Stimulated activated CD4-positive, alpha-beta T cell treated with anti-CD3 and anti-CD28 coated beads, TNF-alpha, amount 100 ng/mL, for 4 hours (primary cell): ENCODE data around the gene TOX3.

Source experiments
- DNase-seq, 3 experiments: peaks; one replicate each; pipeline ENCODE4 v3.0.0-alpha.2; 2020; ENCODE audit warnings: low read depth in 3 of 3

Gene TOX3

DNA sequence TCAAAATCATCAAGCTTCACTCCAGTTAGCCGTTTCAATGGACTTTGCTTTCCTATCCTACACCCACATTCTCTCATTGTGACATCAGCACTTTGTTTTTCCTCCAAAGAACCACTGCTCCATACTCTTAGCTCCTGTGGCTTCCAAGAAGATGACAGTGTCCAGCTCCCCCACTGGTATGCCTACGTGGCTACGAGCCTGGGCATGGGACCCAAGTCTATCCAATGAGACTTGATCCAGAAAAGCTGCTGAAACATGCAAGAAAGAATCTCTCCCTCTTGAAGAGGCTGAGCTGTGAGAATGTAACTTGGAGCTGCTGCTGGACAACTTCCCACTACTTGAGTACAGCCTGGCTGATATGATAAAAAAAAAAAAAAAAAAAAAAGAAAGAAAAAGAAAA is 9.4 kb downstream of the TOX3 start:
- no peak for DNase-seq

DNA sequence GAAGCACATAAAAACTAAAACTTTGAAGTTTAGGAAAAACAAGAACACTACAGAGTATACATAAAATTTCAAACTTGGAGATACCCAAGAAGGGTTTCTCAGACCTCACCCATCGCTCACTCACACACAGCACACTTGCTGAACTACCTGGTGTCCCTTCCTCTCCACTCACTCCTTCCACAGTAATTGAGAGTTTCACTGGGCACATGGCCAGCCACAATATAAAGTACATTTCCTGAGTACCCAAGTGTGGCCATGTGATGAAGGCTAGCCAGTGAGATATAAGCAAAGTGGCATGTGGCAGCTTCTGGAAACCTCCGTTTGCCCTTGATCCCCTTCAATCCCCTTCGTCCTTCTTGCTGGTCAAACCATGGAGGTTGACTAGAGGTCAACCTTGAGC is 11.9 kb downstream of the TOX3 start:
- no peak for DNase-seq

DNA sequence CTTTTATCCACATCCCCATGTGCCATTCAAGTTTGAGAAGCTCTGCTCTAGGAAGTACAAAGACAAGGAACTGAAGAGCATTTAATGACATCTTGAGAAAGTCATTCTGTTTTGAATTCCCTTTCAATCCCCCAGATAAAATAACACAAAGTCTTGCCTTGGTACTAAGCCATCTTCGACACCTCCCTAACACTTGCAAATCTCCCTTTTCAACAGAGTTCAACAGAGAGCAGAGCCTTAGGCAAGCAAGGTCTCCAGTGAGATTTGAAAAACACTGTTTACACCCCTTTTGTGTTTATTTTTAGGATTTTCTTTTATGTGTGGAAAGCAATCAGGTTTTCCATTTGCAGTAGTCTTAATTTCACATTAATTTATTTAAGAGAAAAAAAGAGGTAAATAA is 13.6 kb downstream of the TOX3 start:
- no peak for DNase-seq

DNA sequence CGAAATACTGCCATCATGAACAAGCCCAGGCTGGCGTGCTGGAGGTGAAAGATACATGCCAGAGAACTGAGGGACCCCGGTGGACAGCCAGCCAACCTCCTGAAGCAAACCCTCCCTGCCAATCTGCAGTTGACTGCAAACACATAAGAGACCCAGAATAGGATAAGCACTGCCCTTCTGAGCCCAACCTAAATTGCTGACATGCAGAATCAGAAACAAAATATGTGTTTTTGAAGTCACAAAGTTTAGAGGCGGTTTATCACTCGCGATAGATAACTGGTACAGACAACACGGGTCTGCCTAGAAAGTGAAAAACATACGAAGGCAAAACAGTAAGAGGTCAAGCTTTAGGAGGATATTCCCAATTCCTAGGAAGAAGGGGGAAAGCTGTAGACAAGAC is 14.6 kb downstream of the TOX3 start:
- DNase-seq = no peak

DNA sequence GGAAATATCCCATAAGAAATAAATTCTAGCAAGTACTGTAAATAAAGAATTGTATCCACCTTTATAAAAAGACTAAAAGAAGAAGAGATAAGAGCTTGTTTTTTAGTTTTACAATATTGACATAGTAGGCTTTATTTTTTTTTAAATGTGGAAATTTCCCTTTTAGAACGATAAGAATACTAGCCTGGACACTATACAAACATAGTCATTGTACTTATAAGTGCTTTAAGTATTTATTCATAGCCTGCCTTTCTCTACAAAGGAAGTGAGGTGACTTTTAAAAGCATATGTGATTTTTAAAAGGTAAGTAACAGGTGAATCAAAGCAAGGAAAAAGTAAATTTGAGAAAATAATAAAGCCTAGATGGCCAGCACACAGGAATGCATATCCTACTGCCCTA is 17.7 kb downstream of the TOX3 start:
- no peak for DNase-seq

DNA sequence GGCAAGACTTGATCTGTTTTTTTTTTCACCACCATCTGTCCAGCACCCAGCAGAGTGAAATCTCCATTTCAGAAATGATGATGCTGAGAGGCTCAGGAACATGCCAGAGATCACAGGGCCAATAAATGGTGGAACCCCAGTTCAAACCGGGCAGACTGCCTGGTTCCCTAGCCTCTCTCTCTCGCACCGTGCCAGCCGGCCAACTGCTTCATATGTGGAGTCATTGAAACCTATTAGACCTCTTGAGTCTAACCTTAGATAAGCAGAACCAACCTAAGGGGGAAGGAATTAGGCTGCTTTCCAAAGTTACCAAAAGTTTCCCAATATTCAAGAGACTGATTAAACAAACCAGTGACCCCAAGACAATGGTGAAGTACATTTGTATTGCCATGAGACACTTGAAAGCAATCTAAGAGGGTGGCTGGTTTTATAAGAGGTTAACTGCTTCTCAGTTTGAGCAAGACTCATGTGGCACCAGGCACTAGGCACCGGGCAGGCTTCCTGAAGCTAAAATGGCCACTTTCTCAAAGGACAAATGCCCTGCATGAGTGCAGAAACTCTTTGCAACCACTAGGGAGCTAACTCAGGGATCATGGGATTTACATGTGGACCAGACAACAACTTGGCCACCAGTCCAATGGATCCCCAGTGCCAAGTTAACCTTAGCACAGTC is 18.4 kb downstream of the TOX3 start:
- DNase-seq = no peak

DNA sequence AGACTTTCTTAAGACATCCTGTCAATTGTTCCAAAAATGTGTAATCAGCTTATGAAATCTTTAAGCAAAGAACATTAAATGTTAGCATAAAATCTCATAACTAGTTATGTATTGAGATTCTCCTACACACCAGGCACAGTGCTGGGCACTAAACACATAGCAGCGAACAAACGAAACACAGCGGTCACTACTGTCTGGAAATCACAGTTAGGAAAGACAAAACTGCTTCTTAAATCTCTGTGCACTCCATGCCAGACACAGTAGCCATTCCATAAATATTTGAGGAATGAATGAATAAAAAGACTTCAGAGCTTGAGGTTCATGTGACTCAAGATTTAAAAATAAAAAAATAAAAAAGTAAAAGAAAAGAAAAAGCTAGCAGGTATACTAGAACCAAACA is 20.1 kb downstream of the TOX3 start:
- no peak for DNase-seq

DNA sequence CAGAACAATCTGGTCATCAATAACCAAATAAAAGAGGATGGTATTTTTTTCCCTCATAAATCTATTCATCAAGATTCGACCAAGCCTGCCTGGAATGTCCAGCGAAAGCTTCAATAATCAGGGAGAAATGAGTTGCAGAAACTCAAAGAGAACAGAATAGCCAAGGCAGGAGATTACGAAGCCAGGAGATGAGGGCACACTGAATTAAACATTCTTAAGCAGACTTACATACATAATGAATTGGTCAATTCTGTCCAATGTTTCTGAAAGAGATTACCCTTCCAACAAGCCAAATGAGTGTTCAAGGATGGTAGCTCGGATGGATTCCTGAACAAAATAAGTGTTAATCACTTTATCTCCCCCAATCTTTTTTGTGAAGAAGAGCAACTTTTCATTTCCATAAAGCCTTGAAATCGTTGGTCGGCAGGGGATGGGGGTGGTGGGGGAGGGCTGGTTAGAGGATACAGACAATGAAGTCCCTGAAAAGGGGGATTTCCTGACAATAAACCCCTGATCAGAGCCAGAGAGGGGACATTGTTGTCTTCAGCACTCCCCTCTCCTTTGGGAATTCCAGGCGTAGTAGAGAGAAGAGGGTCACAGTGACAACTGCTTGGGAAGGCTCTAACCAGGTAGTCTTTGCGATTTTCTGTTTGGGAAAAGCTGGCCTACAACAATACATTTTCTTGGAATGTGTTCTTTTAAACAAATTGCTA is 20.7 kb downstream of the TOX3 start:
- no peak for DNase-seq

DNA sequence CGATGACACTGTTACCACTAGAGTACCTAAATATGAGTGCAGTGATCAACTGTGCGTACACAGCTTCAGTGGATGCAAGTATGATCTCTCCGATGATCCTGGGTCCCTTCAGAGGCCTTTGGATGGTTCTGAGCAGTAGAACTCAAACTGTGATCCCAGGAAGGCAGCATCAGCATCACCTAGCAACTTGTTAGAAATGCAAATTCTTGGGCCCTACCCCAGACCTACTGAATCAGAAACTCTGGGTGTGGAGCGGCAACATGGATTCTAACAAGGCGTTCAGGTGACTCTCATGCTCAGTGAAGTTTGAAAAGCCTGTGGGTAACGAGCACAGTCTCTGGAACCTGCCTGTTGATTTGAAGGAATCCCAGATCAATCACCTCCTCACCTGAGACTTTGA is 25.4 kb downstream of the TOX3 start:
- DNase-seq = no peak

DNA sequence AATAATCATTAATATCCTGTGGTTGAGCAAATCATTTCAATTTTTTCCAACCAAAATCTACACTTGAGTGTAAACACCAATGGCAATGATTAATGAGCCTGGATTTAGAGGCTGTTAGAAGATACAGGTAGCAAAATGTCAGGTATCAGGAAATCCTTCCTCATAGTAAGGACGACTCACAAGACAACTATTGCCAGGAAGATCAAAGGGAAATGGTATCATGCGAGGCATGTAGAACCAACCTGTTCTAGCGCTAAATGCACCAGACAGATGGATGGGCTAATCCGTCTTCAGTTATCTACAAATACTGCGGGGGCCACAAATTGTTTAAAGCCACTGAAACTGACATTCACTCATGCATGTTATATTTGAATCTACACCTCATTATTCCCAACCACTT is 28.1 kb downstream of the TOX3 start:
- no peak for DNase-seq

DNA sequence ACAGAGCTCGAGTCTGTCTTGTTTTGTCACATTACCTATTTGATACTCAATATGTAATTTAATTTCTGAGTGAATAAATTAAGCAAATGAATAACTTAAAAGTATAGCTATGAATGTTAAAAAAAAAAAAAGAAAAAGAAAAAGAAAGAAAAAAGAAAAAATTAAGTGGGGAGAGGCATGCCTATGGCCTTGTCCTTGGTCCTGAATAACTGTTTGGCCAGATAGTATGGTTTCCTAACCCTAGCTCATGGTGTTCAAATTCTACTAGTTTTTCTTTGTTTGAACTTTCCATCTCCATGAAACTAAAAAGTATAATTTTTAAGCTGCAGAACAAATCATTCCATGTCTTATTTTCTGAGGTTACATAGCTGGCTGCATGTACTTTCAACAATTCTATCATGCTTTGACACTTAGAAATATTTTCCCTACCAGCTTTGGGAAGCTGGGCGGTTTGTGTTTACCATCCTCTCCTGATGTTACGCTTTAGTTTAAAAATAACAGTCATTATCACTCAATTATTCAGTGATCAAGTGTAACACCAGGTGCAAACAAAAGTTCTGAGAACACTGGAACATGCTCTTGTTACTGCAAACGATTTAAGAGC is 31.8 kb downstream of the TOX3 start:
- DNase-seq = no peak

DNA sequence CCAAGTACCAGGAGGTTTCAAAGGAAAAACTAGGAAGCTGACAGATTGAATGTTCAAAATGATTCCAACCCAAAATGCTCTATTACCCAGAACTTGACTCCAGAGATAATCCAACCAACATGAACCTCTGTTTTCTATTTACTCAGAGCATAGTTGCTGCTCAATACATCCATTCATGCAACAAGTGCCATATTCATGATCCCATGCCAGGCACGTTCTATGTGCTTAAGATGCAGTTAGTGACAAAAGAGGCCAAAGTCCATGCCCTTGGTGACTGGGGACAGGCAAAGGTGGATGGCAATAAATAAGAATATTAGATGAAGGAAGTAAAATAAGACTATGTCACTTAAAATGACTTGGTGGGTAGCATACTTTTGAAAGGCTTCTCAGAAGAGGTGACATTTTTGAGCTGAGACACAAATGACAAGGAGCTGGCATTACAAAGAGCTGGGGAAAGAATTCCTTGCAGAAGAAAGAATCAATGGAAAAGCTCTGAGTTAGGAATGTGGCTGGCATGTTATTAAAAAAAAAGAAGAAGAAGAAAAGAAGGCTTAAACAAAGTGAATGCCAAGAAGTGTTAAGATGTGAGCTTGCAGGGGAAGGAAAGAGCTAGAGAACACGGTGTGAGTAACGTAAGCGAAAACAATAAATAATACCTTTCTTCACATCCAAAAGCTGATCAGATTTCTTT is 34.5 kb downstream of the TOX3 start:
- no peak for DNase-seq

DNA sequence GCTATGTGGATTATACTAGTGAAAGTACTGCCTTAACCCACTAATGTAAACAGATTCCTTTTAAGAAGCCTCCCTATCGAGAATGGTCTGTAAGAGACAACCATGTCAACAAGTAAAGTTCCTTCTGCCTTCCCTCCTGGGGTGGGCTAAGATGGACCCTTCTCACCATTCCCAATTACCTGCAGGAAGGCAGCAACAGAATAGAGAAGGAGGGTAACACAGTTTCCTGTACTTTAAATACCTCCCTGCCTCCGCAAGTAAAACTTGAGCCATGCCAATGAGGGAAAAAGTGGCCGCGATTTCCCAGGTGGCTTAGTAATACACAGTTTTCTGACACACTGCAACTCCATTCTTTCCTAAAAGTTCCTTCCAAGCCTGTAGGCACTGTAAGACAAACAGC is 45.2 kb downstream of the TOX3 start:
- DNase-seq = no peak

DNA sequence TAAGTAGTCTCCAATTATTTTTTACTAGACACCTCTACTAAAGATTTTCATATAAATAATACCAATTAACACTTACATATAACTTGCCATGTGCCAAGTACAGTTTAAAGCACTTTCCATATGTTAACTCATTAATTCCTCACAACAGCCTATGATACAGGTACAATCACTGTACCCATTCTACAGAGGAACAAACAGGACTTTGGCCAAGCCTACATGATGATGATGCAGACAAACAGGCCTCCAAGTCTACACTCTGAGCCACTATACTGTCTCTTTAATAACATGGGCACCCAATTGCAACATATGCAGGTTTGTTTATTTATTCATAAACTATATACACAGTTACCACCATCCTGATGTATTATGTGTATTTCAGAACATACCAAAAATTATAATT is 46.0 kb downstream of the TOX3 start:
- no peak for DNase-seq

DNA sequence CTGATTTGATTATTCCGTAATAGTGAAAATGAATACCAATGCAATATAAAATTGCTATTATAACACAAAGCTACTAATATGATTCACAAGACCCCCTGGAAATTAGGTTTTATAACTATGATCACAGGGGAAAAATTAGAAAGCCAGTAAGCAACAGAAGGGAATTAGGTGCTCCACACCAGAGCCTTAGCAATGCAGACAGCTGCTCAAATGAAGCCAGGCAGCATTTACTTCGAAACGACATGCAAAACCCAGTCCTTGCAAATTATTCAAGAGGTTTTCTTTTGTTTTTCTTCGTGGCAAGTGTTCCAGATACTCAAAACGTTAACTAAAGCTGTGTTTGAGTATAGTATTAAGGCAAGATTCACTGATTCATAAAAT is 47.9 kb downstream of the TOX3 start:
- DNase-seq = no peak

DNA sequence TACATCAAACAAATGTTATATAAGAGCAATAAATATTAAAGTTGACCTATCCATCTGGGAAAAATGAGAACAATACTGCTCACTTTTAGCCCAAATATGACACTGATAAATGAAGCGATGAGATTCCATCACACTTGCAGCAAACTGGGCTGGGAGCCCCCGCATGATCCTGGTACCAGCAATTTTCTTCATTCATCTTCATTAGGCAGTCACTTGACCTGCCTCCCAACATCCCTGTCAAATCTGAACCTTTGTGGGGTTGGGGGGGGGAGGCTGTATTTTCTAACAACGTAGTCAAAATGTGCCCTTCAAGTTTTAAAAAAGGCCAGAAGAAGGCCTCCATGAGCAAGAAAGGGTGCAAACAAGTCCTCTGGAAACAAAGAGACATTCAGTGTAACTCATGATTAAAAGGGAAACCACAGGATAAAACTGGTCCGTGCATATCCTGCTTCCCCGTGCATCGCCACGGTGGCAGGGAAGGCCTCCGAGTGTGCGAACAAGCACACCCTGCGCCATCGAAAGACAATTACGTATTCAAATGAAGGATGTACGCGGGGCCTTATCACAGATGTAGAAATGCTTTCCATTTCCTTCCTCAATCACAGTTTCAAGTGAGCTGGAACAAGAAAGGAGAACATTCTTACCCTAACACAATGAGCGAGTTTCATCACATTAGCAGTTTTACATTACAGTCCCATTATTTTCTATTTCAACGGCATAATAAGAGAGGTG is 48.4 kb downstream of the TOX3 start:
- DNase-seq = no peak

DNA sequence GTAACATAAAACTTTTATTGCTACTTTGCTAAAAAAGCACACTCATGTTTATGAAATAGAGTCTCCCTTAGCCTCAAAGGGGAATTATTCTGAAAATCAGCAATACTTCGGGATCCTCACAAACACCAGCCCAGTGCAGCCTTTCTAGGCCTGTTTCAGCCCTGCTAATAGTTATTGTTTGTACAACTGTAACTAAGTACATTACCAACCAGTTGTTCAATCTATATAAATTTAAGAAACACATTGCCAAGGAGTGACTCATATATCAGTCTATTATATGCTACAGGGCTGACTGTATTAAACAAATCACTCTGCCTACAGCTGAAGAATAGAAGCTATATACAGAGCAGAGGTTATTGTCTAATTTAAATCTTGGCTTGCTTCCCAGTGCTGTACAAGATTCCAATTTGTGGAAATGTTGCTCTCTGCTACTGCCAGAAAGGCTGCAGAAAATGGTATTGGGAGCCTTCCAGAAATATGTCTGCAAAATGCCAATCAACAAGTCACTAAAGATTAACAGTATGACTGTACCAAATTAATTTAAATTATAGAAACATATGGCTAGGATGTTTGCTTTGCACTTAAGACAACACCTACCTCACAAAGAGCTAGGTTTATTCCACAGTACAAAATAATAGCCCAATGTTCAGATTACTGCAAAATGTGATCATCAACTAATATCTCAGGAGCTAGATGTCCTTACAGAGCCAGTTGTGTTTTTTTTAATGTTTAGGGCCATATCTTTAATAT is 49.7 kb downstream of the TOX3 start:
- DNase-seq = no peak

DNA sequence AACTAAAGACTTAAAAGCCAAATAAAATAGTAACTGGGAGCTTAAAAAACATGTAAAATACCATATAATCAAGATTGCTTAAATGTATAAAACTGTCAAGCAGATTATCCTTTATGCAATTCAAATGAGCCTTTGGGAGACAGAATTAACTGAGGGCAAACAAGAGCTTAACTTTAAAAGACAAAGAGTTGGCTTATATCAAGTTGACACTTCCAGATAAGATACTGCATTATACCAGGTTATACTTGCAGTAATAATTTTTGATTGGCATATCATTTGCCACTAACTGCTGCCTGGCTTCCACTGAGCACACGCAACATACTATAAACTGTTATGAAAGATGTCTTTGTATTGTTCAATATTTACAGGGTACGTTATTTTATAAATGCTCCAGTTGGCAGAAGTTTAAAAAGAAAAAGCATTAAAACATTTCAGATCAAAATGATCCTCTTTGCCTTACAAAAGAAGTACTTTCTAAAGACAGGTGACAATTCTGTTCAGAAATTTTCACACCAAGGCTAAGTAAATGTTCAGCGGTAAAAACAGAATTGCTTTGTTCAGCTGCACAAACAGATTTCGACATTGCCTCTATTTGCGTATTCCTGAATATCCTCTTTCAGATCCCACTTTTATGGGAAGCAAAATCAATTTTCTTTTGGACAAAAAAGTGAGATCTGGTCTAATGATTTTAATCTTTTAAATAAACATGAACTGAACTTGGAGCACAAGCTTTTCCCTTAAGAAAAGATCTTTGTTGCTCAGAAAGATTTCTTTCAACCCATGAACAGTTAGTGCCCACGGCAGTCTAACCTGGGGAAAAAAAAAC is 50.7 kb downstream of the TOX3 start:
- DNase-seq = no peak

DNA sequence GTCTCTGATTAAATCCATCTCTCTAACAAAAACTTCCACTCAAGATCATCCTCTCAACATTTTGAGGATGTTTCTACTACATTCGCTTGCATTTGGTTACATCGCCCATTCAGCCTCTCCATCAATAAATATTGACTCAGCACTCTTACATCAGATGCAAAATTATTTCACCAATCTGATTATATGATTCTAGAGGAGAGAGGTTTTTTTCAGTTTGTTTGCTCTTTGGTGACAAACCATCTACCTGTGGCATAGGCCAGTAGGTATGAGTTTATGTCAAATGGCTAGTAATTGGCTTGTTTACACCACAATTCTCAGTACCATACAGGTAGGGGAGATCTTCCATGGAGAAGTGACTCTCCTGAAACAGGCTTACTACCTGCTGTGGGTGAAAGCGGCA is 52.3 kb downstream of the TOX3 start:
- no peak for DNase-seq

DNA sequence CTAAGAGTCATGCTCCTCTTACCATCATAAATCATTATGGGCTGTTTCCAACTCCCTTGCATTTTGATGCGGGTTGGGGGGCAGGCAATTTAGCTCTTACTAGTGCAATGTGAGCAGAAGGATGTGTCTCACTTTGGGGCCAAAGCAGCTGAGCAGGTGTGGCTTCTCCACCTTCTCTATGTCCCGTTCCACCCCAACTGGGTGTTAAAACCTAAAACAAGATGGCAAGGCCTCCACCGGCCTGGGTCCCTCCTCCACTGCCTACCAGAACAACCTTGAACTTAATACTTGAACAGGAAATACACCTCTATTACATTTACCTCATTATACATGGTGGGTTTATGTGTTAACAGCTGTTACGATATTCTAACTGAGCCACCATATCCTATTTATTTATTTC is 52.8 kb downstream of the TOX3 start:
- DNase-seq = no peak
